Activated CD8-positive, alpha-beta T cell treated with anti-CD3 and anti-CD28 coated beads for 36 hours (primary cell): ENCODE measurements around the gene LRRC1. TPM values are rescaled to one million over a fixed set of nuclear protein-coding genes. Genes with fewer than 3 reads are reported as not detected.

Experiments used
- ATAC-seq: fragments of 200-7000 bp; cut with Tn5 transposase; one replicate; pipeline ENCODE4 v1.10.0; 2021; ENCODE audit warnings: mild to moderate bottlenecking, moderate library complexity
- CTCF ChIA-PET: fragments of 350-600 bp; sonication (Branson Sonifier 250); formaldehyde crosslinking; loops from one replicate; lab custom pipeline; 2021; ENCODE audit warnings: antibody characterized with exemption; lab: Charles Lee
- POLR2A ChIA-PET: fragments of 350-600 bp; sonication (Branson Sonifier 250); formaldehyde crosslinking; loops from one replicate; lab custom pipeline; 2021; ENCODE audit warnings: antibody characterized with exemption; lab: Charles Lee
- DNase-seq: peaks from one replicate; pipeline ENCODE4 v3.0.0-alpha.2; 2020
- H3K27ac Mint-ChIP-seq: one replicate; pipeline ENCODE4 v1.8.0; 2021; ENCODE audit warnings: mild to moderate bottlenecking, mixed read lengths
- H3K27me3 Mint-ChIP-seq: one replicate; pipeline ENCODE4 v1.8.0; 2021; ENCODE audit warnings: mixed read lengths
- H3K36me3 Mint-ChIP-seq: one replicate; pipeline ENCODE4 v1.8.0; 2021; ENCODE audit warnings: low read depth, mixed read lengths
- H3K4me1 Mint-ChIP-seq: one replicate; pipeline ENCODE4 v1.8.0; 2021; ENCODE audit warnings: low read depth, mixed read lengths
- H3K4me3 Mint-ChIP-seq: one replicate; pipeline ENCODE4 v1.8.0; 2021; ENCODE audit warnings: mild to moderate bottlenecking, moderate library complexity, mixed read lengths
- H3K9me3 Mint-ChIP-seq: one replicate; pipeline ENCODE4 v1.8.0; 2021; ENCODE audit warnings: mixed read lengths
- CTCF ChIP-seq: fragments of 200-600 bp; IDR thresholded peaks from one replicate; pipeline ENCODE4 v1.8.0; 2022; ENCODE audit warnings: antibody characterized with exemption, mild to moderate bottlenecking
- intact Hi-C: fragments of 100-400 bp; cut with micrococcal nuclease; formaldehyde crosslinking; loops from one replicate; pipeline ENCODE4 v1.10.0; 2022
- total RNA-seq, 2 experiments: library from RNA; stranded (reverse); gene quantifications; one replicate each; pipeline ENCODE4 v1.2.3, GENCODE V29; 2021

Gene LRRC1
- total RNA-seq, 2 experiments from 2014 or later, result 1.9 to 2.5 TPM

- intact Hi-C loops, result loop anchor here (10.0 kb wide), 1 partner anchor 158 kb away; no protein-coding TSS in a partner anchor
- Mint-ChIP-seq H3K4me3 (no peak overlapping the region), H3K9me3 (no peaks in the 10 kb centered on the region), H3K36me3 (no peaks in the 10 kb centered on the region), H3K4me1 (peaks cover 14% of the 10 kb centered on the region), H3K27me3 (peaks cover 17% of the 10 kb centered on the region), H3K27ac (no peak overlapping the region)
- DNase-seq (no peak), ATAC-seq (no peak)
- no peak for TF ChIP-seq CTCF
- CTCF ChIA-PET, result no interaction called here
- POLR2A ChIA-PET, result interaction anchor here (0.9 to 2.4 kb wide), 4 partner anchors 9 to 144 kb away, joined by 3 to 6 read pairs (median 4); no protein-coding TSS in a partner anchor
Measured at GRCh38 chr6:53796791-53797190, 2.0 kb downstream of the LRRC1 start.

- Mint-ChIP-seq H3K9me3 (no peaks in the 10 kb centered on the region), H3K36me3 (no peaks in the 10 kb centered on the region), H3K27me3 (peaks cover 14% of the 10 kb centered on the region), H3K4me3 (no peak overlapping the region), H3K27ac (no peak overlapping the region), H3K4me1 (peaks cover 14% of the 10 kb centered on the region)
- DNase-seq, result no peak
- ChIA-PET CTCF (no interaction called here), POLR2A (interaction anchor here (1.4 to 2.4 kb wide), 3 partner anchors 8 to 145 kb away, joined by 3 to 6 read pairs (median 5); no protein-coding TSS in a partner anchor)
- intact Hi-C loops, result loop anchor here (10.0 kb wide), 1 partner anchor 157 kb away; no protein-coding TSS in a partner anchor
- no peak for TF ChIP-seq CTCF
- ATAC-seq, result no peak
Measured at GRCh38 chr6:53797304-53797703, 2.5 kb downstream of the LRRC1 start.

GRCh38 chr6:53799340-53799739 is 4.5 kb downstream of the LRRC1 start:
- Mint-ChIP-seq H3K9me3 (no peaks in the 10 kb centered on the region), H3K4me3 (no peak overlapping the region), H3K36me3 (no peaks in the 10 kb centered on the region), H3K4me1 (peaks cover 8% of the 10 kb centered on the region), H3K27ac (no peak overlapping the region), H3K27me3 (peaks cover 7% of the 10 kb centered on the region)
- ChIA-PET POLR2A (no interaction called here), CTCF (no interaction called here)
- intact Hi-C loops, result loop anchor here (10.0 kb wide), 1 partner anchor 155 kb away; no protein-coding TSS in a partner anchor
- DNase-seq (no peak), ATAC-seq (no peak)
- TF ChIP-seq CTCF, result no peak

- H3K36me3 Mint-ChIP-seq, result no peaks in the 10 kb centered on the region
- H3K27me3 Mint-ChIP-seq, result peaks cover 5% of the 10 kb centered on the region
- H3K4me3 Mint-ChIP-seq, result no peak overlapping the region
- ATAC-seq, result no peak
- no peak overlapping the region for H3K27ac Mint-ChIP-seq
- TF ChIP-seq CTCF, result no peak
- DNase-seq, result no peak
- H3K9me3 Mint-ChIP-seq, result no peaks in the 10 kb centered on the region
- H3K4me1 Mint-ChIP-seq, result peaks cover 5% of the 10 kb centered on the region
- intact Hi-C loops, result no loop called here
- ChIA-PET POLR2A (no interaction called here), CTCF (interaction anchor here (0.6 to 1.0 kb wide), 2 partner anchors 73 to 317 kb away, joined by 3 read pairs; no protein-coding TSS in a partner anchor)
Measured at GRCh38 chr6:53801022-53801421, 6.2 kb downstream of the LRRC1 start.

GRCh38 chr6:53802582-53802981 is 7.8 kb downstream of the LRRC1 start:
- intact Hi-C loops, result no loop called here
- DNase-seq (no peak), ATAC-seq (no peak)
- POLR2A ChIA-PET, result no interaction called here
- no peak overlapping the region for H3K4me3 Mint-ChIP-seq
- CTCF ChIA-PET, result no interaction called here
- H3K36me3 Mint-ChIP-seq, result no peaks in the 10 kb centered on the region
- H3K9me3 Mint-ChIP-seq, result no peaks in the 10 kb centered on the region
- no peak overlapping the region for H3K27ac Mint-ChIP-seq
- TF ChIP-seq CTCF, result no peak
- no peaks in the 10 kb centered on the region for H3K27me3 Mint-ChIP-seq
- no peaks in the 10 kb centered on the region for H3K4me1 Mint-ChIP-seq
